ENCODE results near the gene RAD18. TPM values are rescaled to one million over a fixed set of nuclear protein-coding genes. Genes with fewer than 3 reads are reported as not detected.

RAD18 gene
- total and polyA plus RNA-seq, 7 donors, result 3.5 to 25.8 (median 6.4) TPM

DNA sequence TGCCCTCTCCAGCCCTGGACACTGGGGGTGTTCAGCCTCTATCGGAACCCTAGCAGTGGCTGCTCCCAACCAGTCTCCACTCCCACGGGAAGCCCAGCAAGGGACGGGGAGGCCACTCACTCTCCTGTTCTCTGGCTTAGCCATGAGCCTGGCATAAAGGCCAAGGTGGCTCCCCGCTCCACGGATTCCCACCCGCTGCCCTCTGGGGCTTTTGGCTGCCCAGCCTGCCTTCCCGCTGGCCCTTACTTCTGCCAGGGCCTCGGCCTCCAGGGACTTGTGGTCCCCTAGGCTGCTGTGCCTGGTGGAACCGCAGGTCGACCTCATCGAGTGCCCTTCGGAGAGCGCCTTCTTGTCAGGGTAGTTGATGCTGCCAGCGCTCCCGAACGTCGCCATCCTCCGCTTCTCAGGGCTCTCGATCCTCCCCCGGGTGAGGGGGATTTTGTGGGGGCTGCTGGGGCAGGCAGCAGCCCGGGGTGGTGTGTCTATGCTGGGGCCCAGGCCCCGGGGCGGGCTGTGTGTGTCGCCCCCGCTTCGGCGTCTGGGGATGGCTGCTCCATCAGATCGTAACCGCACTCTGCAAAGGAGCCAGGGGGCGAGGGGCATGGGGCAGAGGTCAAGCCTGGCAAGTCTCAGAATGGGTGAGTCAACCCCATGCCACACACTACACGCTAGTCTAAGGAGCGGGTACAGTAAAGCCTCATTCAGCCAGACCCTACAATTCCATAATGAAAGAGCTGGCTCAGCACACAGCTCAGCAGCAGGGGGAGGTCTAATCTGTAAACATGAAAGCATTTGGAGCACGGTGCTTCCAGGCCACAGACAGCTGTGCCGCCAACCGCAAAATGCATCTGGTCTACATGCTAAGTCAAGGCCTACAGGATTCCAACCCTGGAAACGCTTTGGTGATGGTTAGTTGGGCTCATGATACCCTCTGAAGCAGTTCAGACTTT lies 27.3 kb upstream of the RAD18 start:
- intact Hi-C loops (cut with DNase I), result no loop called here
- no peak for DNase-seq
- no peaks in the 10 kb centered on the region for H3K9me3 ChIP-seq

DNA sequence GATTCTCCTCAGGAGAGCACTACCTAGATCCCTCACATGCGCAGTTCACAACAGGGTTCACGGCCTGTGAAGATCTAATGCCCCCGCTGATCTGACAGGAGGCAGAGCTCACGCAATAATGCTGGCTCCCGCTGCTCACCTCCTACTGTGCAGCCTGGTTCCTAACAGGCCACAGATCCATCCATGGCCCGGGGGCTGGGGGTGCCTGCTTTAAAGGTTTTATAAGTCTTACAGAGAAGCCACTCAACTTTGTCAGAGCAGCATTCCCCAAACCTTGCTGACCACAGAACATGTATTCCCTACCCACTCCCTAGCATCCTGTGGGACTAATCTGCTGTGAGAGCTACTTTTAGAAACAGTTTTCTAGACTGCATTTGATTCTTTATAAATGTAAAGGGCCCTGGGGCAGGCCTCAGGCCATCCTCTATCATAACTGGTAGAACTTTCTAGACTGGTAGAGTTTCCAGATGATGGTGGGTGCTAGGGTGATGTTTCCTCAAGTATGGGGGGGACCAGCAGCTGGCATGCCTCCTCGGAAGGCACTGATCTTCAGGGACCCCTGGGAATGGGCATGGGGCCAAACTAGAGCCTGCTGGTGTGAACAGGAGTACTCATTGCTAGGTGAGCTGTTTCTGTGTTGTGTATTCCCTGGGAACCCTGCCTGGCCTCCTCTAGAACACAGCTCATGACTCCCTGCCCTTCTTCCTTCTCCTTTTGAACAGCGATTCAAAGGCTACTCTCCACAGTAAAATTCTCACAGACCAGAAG lies 25.7 kb upstream of the RAD18 start:
- 91 to 96% methylated on average over 8 of the region's 8 CpGs for WGBS, 2 donors
- Histone ChIP-seq H3K9me3 (no peaks in the 10 kb centered on the region), H3K4me3 (no peak overlapping the region), H3K36me3 (no peaks in the 10 kb centered on the region), H3K4me1 (peaks cover 0 to 8% (median 0%) of the 10 kb centered on the region in 4 donors), H3K27ac (no peak overlapping the region), H3K27me3 (no peaks in the 10 kb centered on the region)
- intact Hi-C loops (cut with DNase I), result loop anchor here (1.0 to 5.0 kb wide), 2 partner anchors 78 to 313 kb away; no protein-coding TSS in a partner anchor
- no peak for TF ChIP-seq POLR2A (IDR thresholded peaks at IDR 0.05)
- TF ChIP-seq, protein P1, sequence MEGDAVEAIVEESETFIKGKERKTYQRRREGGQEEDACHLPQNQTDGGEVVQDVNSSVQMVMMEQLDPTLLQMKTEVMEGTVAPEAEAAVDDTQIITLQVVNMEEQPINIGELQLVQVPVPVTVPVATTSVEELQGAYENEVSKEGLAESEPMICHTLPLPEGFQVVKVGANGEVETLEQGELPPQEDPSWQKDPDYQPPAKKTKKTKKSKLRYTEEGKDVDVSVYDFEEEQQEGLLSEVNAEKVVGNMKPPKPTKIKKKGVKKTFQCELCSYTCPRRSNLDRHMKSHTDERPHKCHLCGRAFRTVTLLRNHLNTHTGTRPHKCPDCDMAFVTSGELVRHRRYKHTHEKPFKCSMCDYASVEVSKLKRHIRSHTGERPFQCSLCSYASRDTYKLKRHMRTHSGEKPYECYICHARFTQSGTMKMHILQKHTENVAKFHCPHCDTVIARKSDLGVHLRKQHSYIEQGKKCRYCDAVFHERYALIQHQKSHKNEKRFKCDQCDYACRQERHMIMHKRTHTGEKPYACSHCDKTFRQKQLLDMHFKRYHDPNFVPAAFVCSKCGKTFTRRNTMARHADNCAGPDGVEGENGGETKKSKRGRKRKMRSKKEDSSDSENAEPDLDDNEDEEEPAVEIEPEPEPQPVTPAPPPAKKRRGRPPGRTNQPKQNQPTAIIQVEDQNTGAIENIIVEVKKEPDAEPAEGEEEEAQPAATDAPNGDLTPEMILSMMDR (IDR thresholded peaks at IDR 0.05), result no peak
- TF ChIP-seq POLR2AphosphoS5 (IDR thresholded peaks at IDR 0.05), result no peak
- TF ChIP-seq EP300 (IDR thresholded peaks at IDR 0.05), result no peak
- no peak for DNase-seq

More for the DNA sequence above, 27.3 kb upstream of the RAD18 start:
- no peak overlapping the region for H3K4me3 ChIP-seq
- 91 to 93% methylated on average over 36 of the region's 36 CpGs for WGBS, 2 donors
- no peak overlapping the region for H3K27ac ChIP-seq
- H3K27me3 ChIP-seq, result no peaks in the 10 kb centered on the region
- H3K36me3 ChIP-seq, result no peaks in the 10 kb centered on the region
- peaks cover 0 to 8% (median 0%) of the 10 kb centered on the region in 4 donors for H3K4me1 ChIP-seq
- TF ChIP-seq POLR2A (IDR thresholded peaks at IDR 0.05) (no peak), POLR2AphosphoS5 (IDR thresholded peaks at IDR 0.05) (no peak), EP300 (IDR thresholded peaks at IDR 0.05) (no peak)
- TF ChIP-seq, protein P1 (IDR thresholded peaks at IDR 0.05), result no peak

DNA sequence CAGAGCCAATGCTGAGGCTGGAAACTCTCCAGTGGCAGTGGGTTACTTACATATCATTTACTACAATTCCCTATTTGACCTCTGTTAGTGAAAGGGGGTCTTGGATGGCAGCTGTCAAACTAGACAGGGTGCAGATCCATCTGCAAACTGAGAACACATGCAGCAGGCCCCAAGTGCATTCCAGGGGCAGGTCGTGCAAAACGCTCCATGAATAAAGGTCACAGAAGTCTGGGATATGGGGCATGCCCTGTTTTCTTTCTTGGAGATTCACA lies 25.0 kb upstream of the RAD18 start:
- intact Hi-C loops (cut with DNase I), result loop anchor here (1.0 to 5.0 kb wide), 2 partner anchors 79 to 314 kb away; no protein-coding TSS in a partner anchor

DNA sequence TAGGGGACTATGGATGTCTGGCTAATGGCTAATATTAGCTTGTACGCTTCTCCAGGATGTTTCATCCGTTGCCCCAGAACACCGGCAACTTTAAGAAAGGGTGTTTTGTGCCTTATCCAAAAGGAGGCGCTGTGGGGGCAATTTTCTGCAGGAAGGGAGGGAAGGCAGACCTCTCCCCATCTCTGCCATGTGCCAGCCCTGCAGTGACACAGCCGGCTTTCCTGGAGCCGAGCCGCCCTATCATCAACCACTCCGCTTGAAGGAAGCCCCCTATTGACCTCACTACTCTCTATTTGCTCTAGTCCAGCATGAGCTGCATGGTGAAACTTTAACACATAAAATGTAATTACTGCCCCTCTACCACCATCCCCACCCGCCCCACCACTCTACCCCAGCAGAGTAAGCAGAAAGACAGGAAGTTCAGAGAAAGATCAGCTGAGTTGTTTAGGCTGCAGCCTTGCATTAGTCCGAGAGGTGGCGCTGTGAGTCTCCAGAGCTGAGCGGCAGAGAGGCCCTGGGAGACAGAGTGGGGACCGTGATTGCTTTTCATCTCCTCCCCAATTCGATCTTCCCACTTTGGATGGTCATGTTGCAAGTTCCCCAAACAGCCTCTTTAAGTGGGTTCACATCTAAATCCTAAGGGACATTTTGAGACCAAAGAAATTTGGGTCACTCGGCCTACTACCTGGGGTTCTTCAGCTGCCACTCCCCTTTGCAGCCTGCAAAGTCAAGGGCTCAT lies 24.5 kb upstream of the RAD18 start:
- peak; percentile 79 for DNase-seq
- no peak overlapping the region for H3K4me3 ChIP-seq
- 29 to 59% methylated on average over 15 of the region's 15 CpGs for WGBS, 2 donors
- H3K27me3 ChIP-seq, result no peaks in the 10 kb centered on the region
- no peak overlapping the region for H3K27ac ChIP-seq
- H3K4me1 ChIP-seq, result peaks cover 0 to 8% (median 0%) of the 10 kb centered on the region in 4 donors
- no peak for TF ChIP-seq POLR2AphosphoS5 (IDR thresholded peaks at IDR 0.05)
- TF ChIP-seq, protein P1 (IDR thresholded peaks at IDR 0.05), result peak; percentile 46 to 68 (median 62)
- no peak for TF ChIP-seq POLR2A (IDR thresholded peaks at IDR 0.05)
- TF ChIP-seq EP300 (IDR thresholded peaks at IDR 0.05), result no peak
- no peaks in the 10 kb centered on the region for H3K36me3 ChIP-seq
- H3K9me3 ChIP-seq, result no peaks in the 10 kb centered on the region
- intact Hi-C loops (cut with DNase I), result loop anchor here (1.0 to 5.0 kb wide), 2 partner anchors 79 to 314 kb away; no protein-coding TSS in a partner anchor

More for the DNA sequence above, 25.0 kb upstream of the RAD18 start:
- WGBS, 2 donors, result 59 to 71% methylated on average over 2 of the region's 2 CpGs
- no peaks in the 10 kb centered on the region for H3K27me3 ChIP-seq
- H3K27ac ChIP-seq, result no peak overlapping the region
- H3K4me1 ChIP-seq, result peaks cover 0 to 8% (median 0%) of the 10 kb centered on the region in 4 donors
- H3K9me3 ChIP-seq, result no peaks in the 10 kb centered on the region
- H3K4me3 ChIP-seq, result no peak overlapping the region
- no peak for DNase-seq
- H3K36me3 ChIP-seq, result no peaks in the 10 kb centered on the region
- TF ChIP-seq EP300 (IDR thresholded peaks at IDR 0.05) (no peak), POLR2A (IDR thresholded peaks at IDR 0.05) (no peak), POLR2AphosphoS5 (IDR thresholded peaks at IDR 0.05) (no peak)
- TF ChIP-seq, protein P1 (IDR thresholded peaks at IDR 0.05), result no peak

Data from sigmoid colon (tissue), 7 donors.